Aorta (tissue), 5 donors: ENCODE measurements around the gene TUBGCP6. TPM values are rescaled to one million over a fixed set of nuclear protein-coding genes. Genes with fewer than 3 reads are reported as not detected.

Experiments
- ATAC-seq: fragments of 200-7000 bp; cut with Tn5 transposase; one replicate; pipeline ENCODE4 v1.9.1; 2022; ENCODE audit warnings: moderate library complexity; ENCODE audit not compliant: low FRiP score
- DNase-seq, 2 donors: peaks; one replicate each; pipeline ENCODE4 v3.0.0-alpha.2; 2020
- H3K27ac ChIP-seq, 2 donors: one replicate each; pipeline ENCODE4 v1.5.1; 2013; ENCODE audit warnings: low read length in 2 of 2, mild to moderate bottlenecking in 2 of 2, moderate library complexity in 2 of 2, control low read depth in 1 of 2, inconsistent platforms in 1 of 2, low read depth in 1 of 2
- H3K27me3 ChIP-seq, 2 donors: one replicate each; pipeline ENCODE4 v1.6.1; 2013; ENCODE audit warnings: control low read depth in 1 of 2, low read length in 1 of 2, mild to moderate bottlenecking in 1 of 2, moderate library complexity in 1 of 2; ENCODE audit not compliant: insufficient read depth in 2 of 2, control insufficient read depth in 1 of 2
- H3K36me3 ChIP-seq, 2 donors: one replicate each; pipeline ENCODE4 v1.6.1; 2013; ENCODE audit warnings: control low read depth in 1 of 2, low read length in 1 of 2, mild to moderate bottlenecking in 1 of 2; ENCODE audit not compliant: insufficient read depth in 2 of 2, control insufficient read depth in 1 of 2
- H3K4me1 ChIP-seq, 2 donors: one replicate each; pipeline ENCODE4 v1.6.1; 2013; ENCODE audit warnings: low read length in 2 of 2, control low read depth in 1 of 2, mild to moderate bottlenecking in 1 of 2, moderate library complexity in 1 of 2; ENCODE audit not compliant: insufficient read depth in 2 of 2, control insufficient read depth in 1 of 2
- H3K4me3 ChIP-seq, 2 donors: one replicate each; pipeline ENCODE4 v1.5.1; 2013; ENCODE audit warnings: low read length in 2 of 2, control low read depth in 1 of 2, mild to moderate bottlenecking in 1 of 2
- H3K9me3 ChIP-seq: one replicate; pipeline ENCODE4 v1.6.1; 2013; ENCODE audit warnings: mild to moderate bottlenecking, low read length; ENCODE audit not compliant: control insufficient read depth
- WGBS, 2 donors: extraction: QIAGEN DNeasy Blood & Tissue Kit; methylation state at CpG; one replicate each; pipeline ENCODE4 v1.1.7; 2013; 5-methylcytosine and 5-hydroxymethylcytosine counted together
- intact Hi-C, 2 donors: fragments of 100-400 bp; cut with DNase I; formaldehyde crosslinking; loops; one replicate each; pipeline versions ENCODE4 v1.14.2 to v1.15.0; 2022
- polyA plus RNA-seq, 2 donors: library from polyadenylated mRNA; stranded (reverse); fragments of 200-250 nt; gene quantifications; one replicate each; pipeline ENCODE4 v1.2.3, GENCODE V29; 2013
- total RNA-seq, 2 donors: library from RNA; stranded (reverse); fragmentation: NEBNext Ultra II Directional; extraction: Animal tissue kit (Norgen Biotek cat#: 25700); gene quantifications; one replicate each; pipeline ENCODE4 v1.2.1, GENCODE V29; 2021
- donor health status: healthy with polysubstance abuse.
- donor health status: Bipolar disorder and iron deficiency.
- donor health status: DM: no; HTN: no; CAD: no.
- donor health status: DM: no; HTN: no; CAD: no.
- donor health status: DM: yes; HTN: yes; CAD: no.

Gene TUBGCP6
- total and polyA plus RNA-seq, 4 donors, result 7.0 to 134 (median 39.3) TPM

DNA sequence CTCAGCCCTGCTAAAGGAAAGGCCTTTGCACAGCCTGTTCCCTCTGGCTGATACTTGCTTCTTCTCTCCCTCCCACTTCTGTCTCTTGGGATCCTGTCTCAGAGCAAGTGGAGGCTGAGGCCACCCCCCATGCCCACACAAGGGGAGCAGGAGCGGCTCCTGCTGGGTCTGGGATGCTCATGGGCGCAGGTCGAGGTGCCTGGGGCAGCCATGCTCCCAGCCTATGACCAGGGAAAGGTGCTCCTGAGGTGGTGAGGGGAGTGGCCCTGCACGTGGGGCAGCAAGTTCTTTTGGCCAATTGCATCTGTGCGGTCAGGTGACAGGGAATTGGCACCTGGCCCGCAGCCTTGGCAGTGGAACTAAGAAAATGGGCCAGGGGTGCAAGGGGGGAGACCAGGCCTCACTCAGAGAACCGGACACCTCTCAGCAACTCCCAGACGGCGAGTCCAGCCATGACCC is 23.9 kb upstream of the TUBGCP6 start:
- 34 to 49% methylated on average over 9 of the region's 9 CpGs for whole genome bisulfite sequencing, 2 donors
- H3K27me3 ChIP-seq, result no peaks in the 10 kb centered on the region
- no peak overlapping the region for H3K4me3 ChIP-seq
- no peak overlapping the region for H3K27ac ChIP-seq
- intact Hi-C loops, result no loop called here
- no peaks in the 10 kb centered on the region for H3K36me3 ChIP-seq
- DNase-seq (no peak), ATAC-seq (no peak)
- no peaks in the 10 kb centered on the region for H3K4me1 ChIP-seq
- H3K9me3 ChIP-seq, result no peaks in the 10 kb centered on the region

- 7 to 8% methylated on average over 57 to 75 of the region's 75 CpGs for WGBS, 2 donors
- DNase-seq, result peak in 1 of 2 donors; percentile 90
- Histone ChIP-seq H3K4me1 (no peaks in the 10 kb centered on the region), H3K9me3 (no peaks in the 10 kb centered on the region), H3K36me3 (no peaks in the 10 kb centered on the region), H3K27me3 (no peaks in the 10 kb centered on the region), H3K27ac (no peak overlapping the region), H3K4me3 (no peak overlapping the region)
- intact Hi-C loops, result no loop called here
- peak; percentile 54 for ATAC-seq
These were observed 23.0 kb upstream of the TUBGCP6 start for GRCh38 chr22:50267591-50268390.

DNA sequence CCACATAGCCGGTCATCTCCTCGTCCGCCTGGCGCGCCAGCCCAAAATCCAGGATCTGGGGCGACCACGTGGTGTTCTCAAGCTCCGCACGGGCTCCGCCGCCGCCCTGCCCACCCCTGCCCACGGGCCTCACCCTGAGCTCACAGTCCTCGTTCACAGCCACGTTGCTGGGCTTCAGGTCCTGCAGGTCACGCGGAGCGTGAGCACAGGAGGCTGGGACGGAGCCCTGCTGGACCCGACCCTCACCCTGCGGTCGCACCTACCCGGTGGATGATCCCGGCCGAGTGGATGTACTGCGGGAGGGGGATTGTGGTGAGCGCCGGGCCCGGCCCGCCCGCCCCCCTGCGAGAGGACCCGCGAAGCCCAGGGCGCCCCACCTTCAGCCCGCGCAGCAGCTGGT is 22.2 kb upstream of the TUBGCP6 start:
- intact Hi-C loops, result no loop called here
- Histone ChIP-seq H3K36me3 (no peaks in the 10 kb centered on the region), H3K4me1 (no peaks in the 10 kb centered on the region), H3K27ac (no peak overlapping the region), H3K4me3 (no peak overlapping the region), H3K9me3 (no peaks in the 10 kb centered on the region), H3K27me3 (no peaks in the 10 kb centered on the region)
- WGBS, 2 donors, result 47 to 51% methylated on average over 37 of the region's 37 CpGs
- ATAC-seq (no peak), DNase-seq (no peak)

DNA sequence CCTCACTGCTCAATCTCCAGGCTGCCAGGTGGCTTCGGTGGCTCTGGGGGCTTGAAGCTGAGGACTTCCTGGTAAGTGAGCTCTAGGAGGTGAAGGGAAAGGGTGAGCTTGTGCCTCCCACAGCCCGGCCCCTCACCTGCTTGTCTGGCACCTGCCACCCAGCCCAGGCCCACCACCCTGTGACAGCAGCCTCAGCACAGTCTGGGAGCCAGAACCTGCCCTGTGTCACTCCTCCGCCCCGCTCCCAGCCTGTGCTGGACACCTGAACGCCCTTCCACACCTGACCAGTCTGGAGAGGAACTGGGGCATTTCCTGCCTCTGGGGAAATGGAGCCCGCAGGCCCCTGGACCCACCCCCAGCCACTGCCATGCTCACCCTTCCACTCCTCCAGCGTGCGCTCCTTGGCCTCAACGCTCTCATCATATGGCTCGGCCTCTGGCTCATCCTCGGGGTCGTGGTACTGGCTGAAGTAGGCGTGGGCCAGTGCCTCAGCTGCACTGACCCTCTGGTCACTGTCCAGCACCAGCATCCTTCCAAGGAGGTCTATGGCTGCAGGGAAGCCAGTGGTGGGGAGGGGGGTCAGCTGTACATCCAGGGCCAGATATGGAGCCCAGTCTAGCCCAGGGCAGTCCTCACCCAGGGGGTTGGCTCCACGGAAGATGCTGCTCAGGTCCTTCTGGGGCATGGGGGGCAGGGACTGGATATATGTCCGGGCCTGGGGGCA is 20.3 kb upstream of the TUBGCP6 start:
- intact Hi-C loops, result no loop called here
- Histone ChIP-seq H3K4me1 (no peaks in the 10 kb centered on the region), H3K27ac (no peak overlapping the region), H3K4me3 (no peak overlapping the region), H3K36me3 (no peaks in the 10 kb centered on the region), H3K27me3 (no peaks in the 10 kb centered on the region), H3K9me3 (no peaks in the 10 kb centered on the region)
- ATAC-seq, result no peak
- DNase-seq, result no peak
- 88 to 91% methylated on average over 15 of the region's 15 CpGs for WGBS, 2 donors

DNA sequence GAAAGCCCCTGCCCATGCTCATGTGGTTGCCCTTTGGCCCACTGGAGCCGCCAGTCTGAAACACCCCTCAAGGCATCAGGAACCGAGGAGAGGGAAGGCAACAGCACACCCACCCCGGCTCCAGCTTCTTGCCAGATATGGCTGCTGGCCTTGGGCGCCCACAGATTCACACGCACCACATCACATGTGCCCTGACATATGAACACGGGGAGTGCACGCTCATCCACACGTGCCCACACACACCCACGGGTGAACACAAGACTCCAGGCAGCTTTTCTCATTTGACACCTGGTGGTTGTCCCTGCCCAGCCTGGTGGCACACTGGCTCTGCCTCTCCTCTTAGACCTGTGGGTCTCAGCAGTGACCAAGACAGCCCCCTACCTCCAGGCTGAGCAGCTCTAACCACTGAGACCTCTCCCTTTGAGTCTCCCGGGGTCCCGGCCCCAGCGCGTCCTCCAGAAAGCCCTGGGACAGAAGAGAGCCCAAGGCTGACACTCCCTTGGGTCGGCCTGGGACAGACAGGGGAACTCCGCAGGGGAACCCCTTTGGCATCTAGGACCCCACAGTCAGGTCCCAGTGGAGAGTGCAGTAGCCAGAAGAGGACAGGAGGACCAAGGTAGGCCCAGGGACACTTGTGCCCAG is 19.4 kb upstream of the TUBGCP6 start:
- 89 to 90% methylated on average over 15 of the region's 15 CpGs for WGBS, 2 donors
- Histone ChIP-seq H3K4me1 (no peaks in the 10 kb centered on the region), H3K27ac (no peak overlapping the region), H3K27me3 (no peaks in the 10 kb centered on the region), H3K9me3 (no peaks in the 10 kb centered on the region), H3K4me3 (no peak overlapping the region), H3K36me3 (no peaks in the 10 kb centered on the region)
- ATAC-seq (no peak), DNase-seq (no peak)
- intact Hi-C loops, result no loop called here

DNA sequence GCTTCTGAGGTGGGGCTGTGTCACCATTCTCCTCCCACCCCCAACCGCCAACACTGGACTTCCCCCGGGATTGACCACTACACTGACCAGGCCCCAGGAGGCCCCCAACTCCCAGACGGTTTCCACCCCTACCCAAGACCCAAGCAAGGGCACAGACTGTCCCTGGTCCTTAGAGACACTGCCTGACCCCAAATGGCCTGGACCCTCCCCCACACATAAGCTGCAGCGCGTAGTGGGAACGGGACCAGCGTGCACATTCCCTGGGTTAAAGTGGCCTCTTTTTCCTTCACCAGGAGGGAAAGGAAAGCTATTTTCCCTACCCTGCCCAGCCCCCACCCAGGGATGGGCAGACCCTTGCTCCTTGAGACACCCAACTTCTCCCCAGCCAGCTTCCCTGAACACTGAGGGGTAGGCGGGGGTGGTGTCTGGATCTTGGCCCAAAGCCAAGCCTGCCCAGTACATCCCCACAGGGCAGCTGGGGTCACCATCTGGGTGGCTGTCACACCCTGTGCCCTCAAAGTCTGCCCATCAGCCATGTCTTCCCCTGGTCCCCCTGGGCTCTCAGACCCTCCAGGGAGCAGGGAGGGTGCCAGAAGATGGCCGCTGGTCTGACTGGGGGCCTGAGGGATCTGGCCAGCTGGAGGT is 18.3 kb upstream of the TUBGCP6 start:
- H3K27ac ChIP-seq, result no peak overlapping the region
- H3K36me3 ChIP-seq, result no peaks in the 10 kb centered on the region
- 67% methylated on average over 9 of the region's 9 CpGs for WGBS, 2 donors
- intact Hi-C loops, result no loop called here
- no peak overlapping the region for H3K4me3 ChIP-seq
- ATAC-seq (no peak), DNase-seq (no peak)
- H3K27me3 ChIP-seq, result no peaks in the 10 kb centered on the region
- no peaks in the 10 kb centered on the region for H3K9me3 ChIP-seq
- H3K4me1 ChIP-seq, result no peaks in the 10 kb centered on the region

GRCh38 chr22:50262460-50262911 is 17.7 kb upstream of the TUBGCP6 start:
- Histone ChIP-seq H3K9me3 (no peaks in the 10 kb centered on the region), H3K4me1 (no peaks in the 10 kb centered on the region), H3K27ac (no peak overlapping the region), H3K4me3 (no peak overlapping the region), H3K27me3 (no peaks in the 10 kb centered on the region), H3K36me3 (no peaks in the 10 kb centered on the region)
- ATAC-seq (no peak), DNase-seq (no peak)
- intact Hi-C loops, result no loop called here
- WGBS, 2 donors, result 84 to 86% methylated on average over 7 of the region's 7 CpGs

DNA sequence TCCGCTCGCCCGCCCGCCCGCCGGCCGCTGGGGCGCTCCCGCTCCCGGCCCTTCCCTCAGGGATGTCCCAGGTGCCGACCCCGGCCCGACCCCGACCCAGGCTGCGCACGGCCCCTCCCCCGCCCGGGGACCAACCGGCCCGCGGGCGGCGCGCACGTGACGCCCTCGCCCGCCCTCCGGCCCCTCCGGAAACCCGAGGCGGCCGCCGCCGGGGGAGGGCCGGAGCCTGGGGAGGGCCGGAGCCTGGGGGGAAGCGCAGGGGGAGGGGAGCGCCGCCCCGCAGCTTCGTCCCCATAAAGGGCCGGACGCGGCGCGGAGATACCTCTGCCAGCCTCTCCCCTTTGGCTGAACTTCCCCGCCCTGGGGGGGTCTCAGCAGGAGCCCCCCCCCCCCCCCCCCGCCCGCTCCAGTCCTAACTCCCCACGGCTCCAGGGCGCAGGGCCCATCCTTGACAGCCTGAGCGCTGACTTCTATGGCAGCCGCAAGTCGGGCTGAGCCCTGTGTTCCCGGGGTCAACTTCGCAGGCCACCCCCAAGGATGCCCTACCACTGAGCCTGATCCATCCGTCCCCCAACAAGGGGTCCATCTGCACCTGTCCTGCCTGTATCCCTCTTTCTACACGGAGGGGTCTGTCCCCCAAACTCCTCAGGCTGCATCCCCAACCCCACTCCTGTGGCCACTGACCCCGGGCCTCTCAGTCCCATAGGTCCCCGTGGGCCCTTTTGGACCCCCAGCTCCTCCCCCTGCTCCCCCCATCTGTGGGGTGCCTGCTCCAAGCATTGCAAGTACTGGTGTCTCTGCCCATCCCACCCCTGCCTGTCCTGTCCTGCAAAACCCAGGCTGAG is 17.0 kb upstream of the TUBGCP6 start, which contains the start of gene MAPK12:
MAPK12 (minus strand) TSS at position 69 of the 845 bp plus-strand sequence. CDS start 174 bp downstream, outside the sequence.
- Histone ChIP-seq H3K4me1 (no peaks in the 10 kb centered on the region), H3K27ac (no peak within 1 kb of the TSS), H3K36me3 (no peaks in the 10 kb centered on the region), H3K4me3 (peak within 1 kb of the TSS; percentile 23 to 46), H3K9me3 (no peaks in the 10 kb centered on the region), H3K27me3 (no peaks in the 10 kb centered on the region)
- 5 to 11% methylated on average over 31 to 60 of the region's 61 CpGs for WGBS, 2 donors
- ATAC-seq (no peak), DNase-seq (no peak)
- intact Hi-C loops, result no loop called here
